ENCODE data around the gene TTC33. TPM values are rescaled to one million over a fixed set of nuclear protein-coding genes. Genes with fewer than 3 reads are reported as not detected.
"Not testable (repeated sequence)": the region's sequence is repeated elsewhere in the genome, so short reads cannot be mapped to it uniquely, and the experiment has no call there.

The TTC33 gene, protein sequence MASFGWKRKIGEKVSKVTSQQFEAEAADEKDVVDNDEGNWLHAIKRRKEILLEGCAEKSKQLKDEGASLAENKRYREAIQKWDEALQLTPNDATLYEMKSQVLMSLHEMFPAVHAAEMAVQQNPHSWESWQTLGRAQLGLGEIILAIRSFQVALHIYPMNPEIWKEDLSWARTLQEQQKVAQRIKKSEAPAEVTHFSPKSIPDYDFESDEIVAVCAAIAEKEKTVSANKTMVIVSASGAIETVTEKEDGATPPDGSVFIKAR
- total RNA-seq (2014; rRNA removed; shearing (Covaris generic)) = 14.7 and 16.2 TPM in 2 replicates

GRCh38 chr5:40755407-40756365, at the start of gene TTC33:
TTC33 (minus strand) TSS chr5:40755961; CDS start chr5:40747018, 8,943 bp downstream.
- DNase-seq (ENCODE audit: low read depth) = peak; percentile 96

GRCh38 chr5:40801771-40802562, 46.2 kb upstream of the TTC33 start:
- no peak for DNase-seq (ENCODE audit: low read depth)

GRCh38 chr5:40799258-40799657, 43.5 kb upstream of the TTC33 start:
- DNase-seq (ENCODE audit: low read depth) = no peak

DNA sequence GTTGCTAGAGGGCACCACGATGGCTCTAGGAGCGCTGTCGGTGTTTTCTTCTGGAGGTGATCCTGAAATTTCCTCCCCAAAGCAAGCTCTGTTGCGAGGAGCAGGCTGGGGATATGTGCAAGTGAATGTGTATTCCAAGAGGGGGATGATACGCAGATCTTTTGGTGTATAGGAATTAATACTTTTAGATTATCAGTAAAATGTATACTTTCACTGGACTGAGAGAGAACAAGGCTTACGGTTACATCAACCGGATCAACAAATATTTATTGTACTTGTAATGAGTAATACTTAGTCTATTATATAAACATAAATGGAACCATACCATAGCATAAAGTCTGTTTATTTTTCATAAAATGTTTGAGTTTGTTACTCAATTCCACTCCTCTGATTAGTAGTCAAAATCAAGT, 43.0 kb upstream of the TTC33 start:
- DNase-seq (ENCODE audit: low read depth) = no peak

GRCh38 chr5:40798012-40798800, 42.4 kb upstream of the TTC33 start, which contains the start of gene PRKAA1:
PRKAA1 (minus strand) TSS chr5:40798374; CDS start chr5:40798189, 185 bp downstream.
- peak; percentile 93 for DNase-seq (ENCODE audit: low read depth)

DNA sequence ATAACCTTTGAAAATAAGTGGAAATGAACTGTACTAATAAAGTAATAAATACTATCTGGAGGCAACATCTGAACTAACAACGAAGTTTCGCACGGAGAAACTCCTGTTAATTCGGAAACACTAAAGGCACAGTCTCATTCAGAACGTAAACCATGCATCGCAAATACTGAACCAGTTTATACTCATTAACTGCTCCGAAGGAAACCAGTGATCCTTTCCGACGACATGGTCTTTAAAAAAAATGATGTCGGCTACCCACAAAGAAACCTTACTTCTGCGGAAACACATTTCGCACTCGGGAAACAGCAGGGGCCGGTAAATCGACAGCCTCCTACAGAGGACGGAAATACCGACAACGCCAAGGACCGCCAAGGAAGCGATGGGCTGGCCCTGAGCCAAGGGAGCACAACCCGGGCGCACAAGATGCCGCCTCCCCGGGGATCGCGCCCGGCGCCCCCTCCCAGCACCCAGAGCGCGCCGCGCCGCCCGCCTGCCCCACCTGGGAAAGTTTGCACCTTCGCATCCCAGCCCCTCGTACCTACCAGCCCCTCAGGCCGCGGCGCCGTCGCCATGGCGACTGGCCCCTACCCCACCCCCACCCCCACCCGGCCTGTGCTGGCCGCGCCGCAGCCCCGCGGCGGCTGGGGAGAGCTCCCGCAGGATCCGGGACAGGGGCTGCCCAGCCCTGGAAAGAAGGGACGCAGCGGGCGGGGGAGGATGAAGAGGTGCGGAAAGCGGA, 41.7 kb upstream of the TTC33 start:
- DNase-seq (ENCODE audit: low read depth) = peak; percentile 86

GRCh38 chr5:40796487-40796889, 40.7 kb upstream of the TTC33 start:
- DNase-seq (ENCODE audit: low read depth) = no peak

DNA sequence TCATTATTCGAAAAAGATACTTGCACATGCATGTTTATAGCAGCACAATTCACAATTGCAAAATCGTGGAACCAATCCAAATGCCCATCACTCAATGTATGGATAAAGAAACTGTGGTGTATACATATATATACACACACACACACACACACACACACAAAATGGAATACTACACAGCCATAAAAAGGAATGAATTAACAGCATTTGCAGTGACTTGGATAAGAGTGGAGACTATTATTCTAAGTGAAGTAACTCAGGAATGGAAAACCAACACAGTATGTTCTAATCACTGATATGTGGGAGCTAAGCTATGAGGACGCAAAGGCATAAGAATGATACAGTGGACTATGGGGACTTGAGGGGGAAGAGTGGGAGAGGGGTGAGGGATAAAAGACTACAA, 39.1 kb upstream of the TTC33 start:
- DNase-seq (ENCODE audit: low read depth) = not testable (repeated sequence)

DNA sequence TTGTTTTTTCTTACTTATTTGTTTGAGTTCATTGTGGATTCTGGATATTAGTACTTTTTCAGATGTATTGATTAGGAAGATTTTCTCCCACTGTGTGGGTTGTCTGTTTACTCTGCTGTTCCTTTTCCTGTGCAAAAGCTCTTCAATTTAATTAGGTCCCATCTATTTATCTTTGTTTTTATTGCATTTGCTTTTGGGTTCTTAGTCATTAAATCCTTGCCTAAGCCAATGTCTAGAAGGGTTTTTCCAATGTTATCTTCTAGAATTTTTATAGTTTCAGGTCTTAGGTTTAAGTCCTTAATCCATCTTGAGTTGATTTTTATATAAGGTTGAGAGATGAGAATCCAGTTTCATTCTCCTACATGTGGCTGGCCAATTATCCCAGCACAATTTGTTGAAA, 38.6 kb upstream of the TTC33 start:
- DNase-seq (ENCODE audit: low read depth) = not testable (repeated sequence)

DNA sequence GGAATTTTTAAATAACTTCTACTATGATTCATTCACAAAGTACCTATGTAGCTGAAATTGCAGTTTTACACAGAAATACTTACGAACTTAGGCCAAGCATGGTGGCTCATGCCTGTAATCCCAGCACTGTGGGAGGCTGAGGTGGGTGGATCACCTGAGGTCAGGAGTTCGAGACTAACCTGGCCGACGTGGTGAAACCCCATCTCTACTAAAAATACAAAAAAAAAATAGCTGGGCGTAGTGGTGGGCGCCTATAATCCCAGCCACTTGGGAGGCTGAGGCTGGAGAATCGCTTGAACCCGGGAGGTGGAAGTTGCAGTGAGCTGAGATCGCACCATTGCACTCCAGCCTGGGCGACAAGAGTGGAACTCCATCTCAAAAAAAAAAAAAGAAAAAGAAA, 36.9 kb upstream of the TTC33 start:
- DNase-seq (ENCODE audit: low read depth) = not testable (repeated sequence)

- no peak for DNase-seq (ENCODE audit: low read depth)
These were observed 36.0 kb upstream of the TTC33 start for GRCh38 chr5:40791715-40792139.

DNA sequence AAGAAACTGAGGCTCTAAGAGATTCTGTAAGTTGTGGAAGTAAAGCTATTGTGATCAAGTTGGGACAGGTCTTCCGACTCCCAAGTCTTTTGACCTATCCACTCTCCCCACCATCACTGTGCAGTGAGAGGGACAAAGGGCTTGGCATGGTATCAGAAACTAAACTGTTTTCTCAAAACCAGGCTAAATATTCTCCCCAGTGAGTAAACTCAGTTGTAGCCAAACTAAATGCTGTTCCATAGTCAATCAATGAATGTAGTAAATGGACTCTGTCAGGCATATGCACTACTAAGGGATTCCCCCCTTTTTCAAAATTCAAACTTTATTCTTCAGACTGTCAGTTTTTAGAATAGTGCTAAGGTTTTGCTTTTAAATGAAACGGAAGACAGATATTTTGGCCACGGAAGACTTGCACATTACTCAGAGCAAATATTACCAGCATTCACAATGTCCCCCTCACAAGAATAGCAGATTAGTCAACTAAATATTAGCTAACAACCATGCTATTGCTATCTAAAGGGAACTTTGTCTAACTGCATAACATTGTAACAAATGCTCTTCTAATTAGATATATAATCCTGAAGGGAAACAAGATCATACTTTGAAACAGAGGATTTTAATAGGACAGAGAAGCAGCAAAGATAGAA, 35.3 kb upstream of the TTC33 start:
- DNase-seq (ENCODE audit: low read depth) = no peak

DNA sequence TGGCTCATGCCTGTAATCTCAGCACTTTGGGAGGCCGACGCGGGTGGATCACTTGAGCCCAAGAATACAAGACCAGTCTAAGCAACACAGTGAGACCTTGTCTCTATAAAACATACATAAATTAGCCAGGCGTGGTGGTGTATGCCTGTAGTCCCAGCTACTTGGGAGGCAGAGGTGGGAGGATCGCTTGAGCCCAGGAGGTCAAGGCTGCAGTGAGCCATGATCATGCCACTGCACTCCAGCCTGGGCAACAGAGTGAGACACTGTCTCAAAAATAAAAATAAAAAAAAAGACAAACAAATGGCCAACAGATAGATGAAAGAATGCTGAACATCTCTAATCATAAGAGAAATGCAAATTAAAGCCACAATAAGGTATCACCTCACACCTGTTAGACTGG, 33.2 kb upstream of the TTC33 start:
- not testable (repeated sequence) for DNase-seq (ENCODE audit: low read depth)

DNA sequence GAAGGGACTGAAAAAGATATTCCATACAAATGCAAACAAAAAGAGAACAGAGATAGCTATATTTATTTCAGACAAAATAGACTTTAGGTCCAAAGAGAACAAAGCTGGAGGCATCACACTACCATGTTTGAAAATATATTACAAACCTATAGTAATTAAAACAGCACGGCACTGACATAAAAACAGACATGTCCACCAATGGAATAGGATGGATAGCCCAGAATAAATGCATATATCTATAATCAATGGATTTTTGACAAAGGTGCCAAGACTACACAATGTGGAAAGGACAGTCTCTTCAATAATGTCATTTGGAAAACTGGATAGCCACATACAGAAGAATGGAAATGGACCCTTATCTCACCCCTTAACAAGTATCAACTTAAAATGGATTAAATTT, 32.2 kb upstream of the TTC33 start:
- DNase-seq (ENCODE audit: low read depth) = no peak

GRCh38 chr5:40786664-40787063, 30.9 kb upstream of the TTC33 start:
- not testable (repeated sequence) for DNase-seq (ENCODE audit: low read depth)

DNA sequence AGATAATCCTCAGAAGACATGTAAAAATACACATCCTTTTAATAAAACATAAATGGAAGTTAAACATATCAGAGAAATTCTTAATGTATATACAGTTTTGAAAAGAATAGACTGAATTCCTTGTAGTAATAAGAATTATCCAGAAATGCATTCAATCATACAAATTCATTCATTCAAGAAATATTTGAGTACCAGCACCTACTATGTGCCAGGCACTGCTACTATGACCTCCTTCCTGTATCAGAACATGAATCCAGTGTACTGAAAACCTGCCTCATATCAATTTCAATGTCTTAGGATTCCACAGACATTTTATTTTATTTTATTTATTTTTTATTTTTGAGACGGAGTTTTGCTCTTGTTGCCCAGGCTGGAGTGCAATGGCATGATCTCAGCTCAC, 29.2 kb upstream of the TTC33 start:
- DNase-seq (ENCODE audit: low read depth) = no peak

DNA sequence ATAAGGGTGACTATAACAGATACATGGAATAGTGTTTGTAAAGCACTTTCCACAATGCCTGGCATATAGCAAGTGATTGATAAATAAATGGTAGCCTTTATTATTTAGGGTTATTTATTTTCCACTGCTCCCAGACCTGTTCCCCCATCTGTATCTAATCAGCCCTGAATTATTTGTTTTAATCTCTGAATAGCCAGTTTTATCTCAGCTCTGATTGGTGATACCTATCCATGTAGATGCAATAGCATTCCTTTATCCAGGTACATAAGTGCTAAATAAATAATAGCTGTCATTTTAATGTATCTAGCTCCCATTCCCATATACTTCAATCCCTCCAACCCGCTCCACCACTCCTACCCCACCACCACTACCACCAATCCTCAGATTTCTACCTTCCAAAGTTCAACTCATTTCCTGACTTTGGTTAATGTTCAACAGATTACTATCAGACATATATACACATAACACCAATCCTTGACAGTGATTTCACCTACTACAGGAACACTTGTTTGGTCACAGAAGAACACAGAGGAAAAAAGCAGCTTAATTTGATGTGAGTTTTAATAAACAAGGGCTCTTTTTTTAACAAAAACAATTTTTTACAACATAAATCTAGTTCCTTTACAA, 28.4 kb upstream of the TTC33 start:
- no peak for DNase-seq (ENCODE audit: low read depth)

GRCh38 chr5:40781843-40782409, 26.2 kb upstream of the TTC33 start:
- DNase-seq (ENCODE audit: low read depth) = no peak

DNA sequence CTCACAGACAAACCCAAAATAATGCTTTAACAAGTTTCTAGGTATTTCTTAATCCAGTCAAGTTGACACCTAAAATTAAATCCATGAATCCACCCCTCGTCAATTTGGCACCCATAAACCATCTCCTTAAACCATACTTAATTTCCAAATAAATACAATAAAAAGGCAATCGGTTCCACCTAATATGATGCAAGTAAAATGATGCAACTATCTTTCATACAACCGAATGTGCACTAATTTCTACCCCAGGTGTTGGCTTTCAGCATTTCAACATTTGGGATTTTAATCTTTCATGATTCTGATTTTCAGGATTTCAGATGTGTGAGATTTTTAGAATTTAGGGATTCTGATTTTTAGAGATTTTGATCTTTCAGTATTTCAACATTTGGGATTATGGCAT, 25.1 kb upstream of the TTC33 start:
- no peak for DNase-seq (ENCODE audit: low read depth)
